Suprapubic skin (tissue), 3 donors: ENCODE data around the gene STAT1.

Experiments used
- CTCF ChIP-seq, 2 donors: fragments of 200-600 bp in 1 of 2; fragments of 450-650 bp in 1 of 2; sonication (generic) in 1 of 2; IDR thresholded peaks; one replicate each; pipeline ENCODE4 v1.5.1; 2016 to 2019; ENCODE audit warnings: antibody characterized with exemption in 2 of 2, mild to moderate bottlenecking in 1 of 2, moderate library complexity in 1 of 2
- POLR2A ChIP-seq, 2 donors: fragments of 450-650 bp; IDR thresholded peaks; one replicate each; pipeline ENCODE4 v1.6.1; 2017; ENCODE audit warnings: antibody characterized with exemption in 2 of 2, mild to moderate bottlenecking in 2 of 2, moderate library complexity in 2 of 2

- no peak for TF ChIP-seq CTCF (IDR thresholded peaks at IDR 0.05)
- TF ChIP-seq POLR2A (IDR thresholded peaks at IDR 0.05), result no peak
Observed at GRCh38 chr2:191051177-191051576, 37.2 kb upstream of the STAT1 start.
